GM10266 (cell line): ENCODE data around the gene TBC1D19.
"Not testable (repeated sequence)": the region's sequence is repeated elsewhere in the genome, so short reads cannot be mapped to it uniquely, and the experiment has no call there.

Experiments
- DNase-seq: peaks from one replicate; pipeline ENCODE4 v3.0.0; 2012; ENCODE audit errors: extremely low spot score
- CTCF ChIP-seq: IDR thresholded peaks from 2 replicates; pipeline ENCODE4 v1.5.1; 2012; ENCODE audit warnings: mild to moderate bottlenecking, low read depth; ENCODE audit not compliant: control insufficient read depth, insufficient read depth; ENCODE audit errors: missing control alignments

TBC1D19 gene

DNA sequence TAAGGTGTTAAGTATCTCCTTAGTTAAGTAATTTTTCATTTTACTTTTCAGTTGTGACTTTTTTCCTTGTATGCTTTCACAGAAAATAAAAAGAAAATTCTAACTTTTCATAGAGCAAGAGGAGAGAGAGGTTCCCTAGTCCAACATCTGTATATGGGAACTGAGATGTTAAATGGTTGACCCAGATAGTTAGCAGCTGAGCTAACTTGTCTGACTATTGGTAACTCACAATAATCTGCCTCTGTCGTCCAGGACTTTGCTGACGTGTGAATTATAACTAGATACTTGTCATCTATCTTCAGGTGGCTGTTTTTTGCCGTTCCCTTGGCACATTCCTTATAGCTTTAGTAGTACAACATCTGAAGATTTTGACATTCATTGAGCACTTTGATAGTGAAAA is 29.9 kb downstream of the TBC1D19 start:
- TF ChIP-seq CTCF, result no peak
- no peak for DNase-seq

- no peak for DNase-seq
Measured at GRCh38 chr4:26619784-26620183, 35.9 kb downstream of the TBC1D19 start.

GRCh38 chr4:26621366-26621765 is 37.5 kb downstream of the TBC1D19 start:
- TF ChIP-seq CTCF, result no peak
- no peak for DNase-seq

More at GRCh38 chr4:26619784-26620183, 35.9 kb downstream of the TBC1D19 start:
- no peak for TF ChIP-seq CTCF

DNA sequence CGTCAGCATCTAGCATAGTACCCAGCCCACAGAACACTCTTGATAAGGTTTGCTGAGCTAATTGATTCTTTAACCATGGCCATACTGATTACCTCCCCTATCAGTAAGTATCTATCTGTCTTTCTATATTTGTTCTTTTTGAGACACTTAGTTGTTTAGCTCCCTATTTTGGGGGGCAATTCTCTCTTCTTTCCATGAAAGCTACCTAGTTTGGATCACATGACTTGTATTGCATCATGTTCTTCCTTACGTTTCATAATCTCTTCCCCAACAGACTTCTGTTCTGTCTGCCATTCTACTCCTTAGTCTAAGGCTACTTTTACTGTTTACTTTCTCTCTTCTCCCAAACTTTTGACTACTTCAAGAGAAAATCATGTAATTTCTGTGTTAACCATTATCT is 39.0 kb downstream of the TBC1D19 start:
- no peak for TF ChIP-seq CTCF
- DNase-seq, result no peak

DNA sequence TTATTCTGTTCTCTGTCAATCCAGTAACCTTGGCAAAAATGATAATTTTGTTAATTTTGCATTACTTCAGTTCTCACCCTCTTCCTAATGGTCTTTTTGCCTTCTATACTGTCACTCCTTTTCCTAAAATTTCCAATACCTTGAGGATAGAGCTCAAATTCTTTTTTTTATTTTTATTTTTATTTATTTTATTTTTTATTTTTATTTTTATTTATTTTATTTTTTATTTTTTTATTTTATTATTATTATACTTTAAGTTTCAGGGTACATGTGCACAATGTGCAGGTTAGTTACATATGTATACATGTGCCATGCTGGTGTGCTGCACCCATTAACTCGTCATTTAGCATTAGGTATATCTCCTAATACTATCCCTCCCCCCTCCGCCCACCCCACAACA is 42.8 kb downstream of the TBC1D19 start:
- not testable (repeated sequence) for DNase-seq

GRCh38 chr4:26632916-26633315 is 49.0 kb downstream of the TBC1D19 start:
- DNase-seq, result no peak
- TF ChIP-seq CTCF, result no peak

GRCh38 chr4:26634237-26634636 is 50.4 kb downstream of the TBC1D19 start:
- no peak for TF ChIP-seq CTCF
- DNase-seq, result no peak

GRCh38 chr4:26636458-26636857 is 52.6 kb downstream of the TBC1D19 start:
- DNase-seq, result no peak
- TF ChIP-seq CTCF, result no peak

- DNase-seq, result not testable (repeated sequence)
Measured at GRCh38 chr4:26640639-26641038, 56.8 kb downstream of the TBC1D19 start.
